ENCODE measurements around the gene HORMAD2.
"Not testable (repeated sequence)": the region's sequence is repeated elsewhere in the genome, so short reads cannot be mapped to it uniquely, and the experiment has no call there.

DNA sequence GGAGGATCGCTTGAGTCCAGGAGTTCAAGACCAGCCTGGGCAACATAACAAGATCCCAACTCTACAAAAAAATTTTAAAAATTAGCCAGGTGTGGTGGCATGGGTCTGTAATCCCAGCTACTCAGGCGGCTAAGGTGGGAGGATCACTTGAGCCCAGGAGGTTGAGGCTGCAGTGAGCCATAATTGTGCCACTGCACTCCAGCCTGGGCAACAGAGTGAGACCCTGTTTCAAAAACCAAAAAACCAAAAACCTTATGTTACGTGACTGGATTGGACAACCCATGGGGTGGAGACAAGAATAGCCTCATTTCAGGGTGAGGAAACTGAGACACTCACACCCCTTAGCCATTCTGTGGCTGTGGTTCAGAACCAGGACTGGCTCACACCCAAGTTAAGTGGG is 136.0 kb downstream of the HORMAD2 start:
- TF ChIP-seq, protein P1, sequence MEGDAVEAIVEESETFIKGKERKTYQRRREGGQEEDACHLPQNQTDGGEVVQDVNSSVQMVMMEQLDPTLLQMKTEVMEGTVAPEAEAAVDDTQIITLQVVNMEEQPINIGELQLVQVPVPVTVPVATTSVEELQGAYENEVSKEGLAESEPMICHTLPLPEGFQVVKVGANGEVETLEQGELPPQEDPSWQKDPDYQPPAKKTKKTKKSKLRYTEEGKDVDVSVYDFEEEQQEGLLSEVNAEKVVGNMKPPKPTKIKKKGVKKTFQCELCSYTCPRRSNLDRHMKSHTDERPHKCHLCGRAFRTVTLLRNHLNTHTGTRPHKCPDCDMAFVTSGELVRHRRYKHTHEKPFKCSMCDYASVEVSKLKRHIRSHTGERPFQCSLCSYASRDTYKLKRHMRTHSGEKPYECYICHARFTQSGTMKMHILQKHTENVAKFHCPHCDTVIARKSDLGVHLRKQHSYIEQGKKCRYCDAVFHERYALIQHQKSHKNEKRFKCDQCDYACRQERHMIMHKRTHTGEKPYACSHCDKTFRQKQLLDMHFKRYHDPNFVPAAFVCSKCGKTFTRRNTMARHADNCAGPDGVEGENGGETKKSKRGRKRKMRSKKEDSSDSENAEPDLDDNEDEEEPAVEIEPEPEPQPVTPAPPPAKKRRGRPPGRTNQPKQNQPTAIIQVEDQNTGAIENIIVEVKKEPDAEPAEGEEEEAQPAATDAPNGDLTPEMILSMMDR (IDR thresholded peaks at IDR 0.05) = not testable (repeated sequence)
- not testable (repeated sequence) for TF ChIP-seq POLR2A, EP300, POLR2AphosphoS5 (IDR thresholded peaks at IDR 0.05)
